ENCODE measurements around the gene GIMAP5. TPM values are rescaled to one million over a fixed set of nuclear protein-coding genes. Genes with fewer than 3 reads are reported as not detected.

Gene GIMAP5
- total RNA-seq, 3 donors from 2014 or later, result 3.1 to 10.3 (median 9.3) TPM

DNA sequence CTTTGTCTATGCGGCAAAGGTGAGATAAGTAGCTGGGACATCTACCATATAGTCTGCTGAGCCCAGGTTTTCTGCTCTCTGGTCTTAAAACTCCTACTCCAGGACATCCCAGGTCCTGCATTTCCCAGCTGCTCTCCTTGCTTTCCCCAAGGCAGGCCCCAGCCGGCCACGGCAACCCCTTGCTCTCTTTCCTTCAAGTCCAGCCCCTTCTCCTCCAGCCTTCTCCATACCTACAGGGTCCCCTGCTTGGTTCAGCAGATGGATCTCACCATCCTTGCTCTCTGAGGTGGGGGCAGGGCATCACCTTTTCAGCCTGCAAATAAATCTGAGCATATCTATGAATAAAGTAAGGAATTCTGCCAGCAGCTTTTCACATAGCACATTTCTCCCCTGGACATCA is 8.7 kb downstream of the GIMAP5 start:
- no peak for ATAC-seq
- no peaks in the 10 kb centered on the region for H3K9me3 ChIP-seq
- no peak overlapping the region for H3K4me3 ChIP-seq
- H3K4me1 ChIP-seq (ENCODE audit: low read depth), result no peaks in the 10 kb centered on the region
- TF ChIP-seq, protein P1, sequence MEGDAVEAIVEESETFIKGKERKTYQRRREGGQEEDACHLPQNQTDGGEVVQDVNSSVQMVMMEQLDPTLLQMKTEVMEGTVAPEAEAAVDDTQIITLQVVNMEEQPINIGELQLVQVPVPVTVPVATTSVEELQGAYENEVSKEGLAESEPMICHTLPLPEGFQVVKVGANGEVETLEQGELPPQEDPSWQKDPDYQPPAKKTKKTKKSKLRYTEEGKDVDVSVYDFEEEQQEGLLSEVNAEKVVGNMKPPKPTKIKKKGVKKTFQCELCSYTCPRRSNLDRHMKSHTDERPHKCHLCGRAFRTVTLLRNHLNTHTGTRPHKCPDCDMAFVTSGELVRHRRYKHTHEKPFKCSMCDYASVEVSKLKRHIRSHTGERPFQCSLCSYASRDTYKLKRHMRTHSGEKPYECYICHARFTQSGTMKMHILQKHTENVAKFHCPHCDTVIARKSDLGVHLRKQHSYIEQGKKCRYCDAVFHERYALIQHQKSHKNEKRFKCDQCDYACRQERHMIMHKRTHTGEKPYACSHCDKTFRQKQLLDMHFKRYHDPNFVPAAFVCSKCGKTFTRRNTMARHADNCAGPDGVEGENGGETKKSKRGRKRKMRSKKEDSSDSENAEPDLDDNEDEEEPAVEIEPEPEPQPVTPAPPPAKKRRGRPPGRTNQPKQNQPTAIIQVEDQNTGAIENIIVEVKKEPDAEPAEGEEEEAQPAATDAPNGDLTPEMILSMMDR (IDR thresholded peaks at IDR 0.05), result no peak
- intact Hi-C loops (cut with DNase I, micrococcal nuclease), result no loop called here
- no peak for DNase-seq
- no peaks in the 10 kb centered on the region for H3K36me3 ChIP-seq (ENCODE audit: low read depth)

DNA sequence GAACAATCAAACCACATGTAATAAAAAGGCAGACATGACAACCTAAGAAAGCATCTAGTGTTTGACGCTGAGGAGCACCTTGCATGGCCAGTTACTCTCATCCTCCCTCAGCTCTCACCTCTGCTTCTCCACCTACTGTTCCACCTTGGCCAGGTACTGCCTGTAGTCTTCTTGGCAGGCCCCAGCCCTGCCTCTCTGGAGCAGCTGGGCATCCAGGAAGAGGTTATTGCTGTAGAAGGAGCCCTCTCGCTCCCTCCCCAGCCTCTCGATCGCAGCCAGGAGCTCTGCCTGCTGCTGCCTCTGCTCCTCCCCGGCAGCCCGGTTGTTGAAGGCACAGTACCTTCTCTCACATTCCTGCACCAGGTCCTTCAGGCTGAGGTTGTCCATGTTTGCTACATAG is 9.7 kb downstream of the GIMAP5 start:
- no peaks in the 10 kb centered on the region for H3K9me3 ChIP-seq
- DNase-seq, result no peak
- H3K4me3 ChIP-seq, result no peak overlapping the region
- no peaks in the 10 kb centered on the region for H3K36me3 ChIP-seq (ENCODE audit: low read depth)
- no peaks in the 10 kb centered on the region for H3K4me1 ChIP-seq (ENCODE audit: low read depth)
- intact Hi-C loops (cut with DNase I, micrococcal nuclease), result no loop called here
- TF ChIP-seq, protein P1 (IDR thresholded peaks at IDR 0.05), result no peak
- no peak for ATAC-seq

DNA sequence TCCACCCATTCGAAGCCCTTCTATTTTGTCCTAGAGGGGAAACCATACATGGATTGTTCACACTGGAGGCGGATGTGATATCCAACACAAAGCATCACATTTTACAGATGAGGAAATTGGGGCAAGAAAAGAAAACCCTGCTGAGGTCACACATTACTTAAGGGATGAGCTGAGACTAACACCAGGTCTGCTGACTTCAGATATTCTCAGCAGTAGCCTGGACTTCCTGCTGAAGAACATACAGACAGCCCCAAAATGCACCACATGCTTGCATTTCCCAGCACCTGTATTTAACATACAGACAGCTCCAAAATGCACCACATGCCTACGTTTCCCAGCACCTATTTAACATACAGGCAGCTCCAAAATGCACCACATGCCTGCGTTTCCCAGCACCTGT is 11.2 kb downstream of the GIMAP5 start:
- Histone ChIP-seq H3K4me3 (no peak overlapping the region), H3K36me3 (ENCODE audit: low read depth) (no peaks in the 10 kb centered on the region), H3K9me3 (no peaks in the 10 kb centered on the region), H3K4me1 (ENCODE audit: low read depth) (no peaks in the 10 kb centered on the region)
- TF ChIP-seq, protein P1 (IDR thresholded peaks at IDR 0.05), result no peak
- peak; percentile 47 for ATAC-seq
- intact Hi-C loops (cut with DNase I, micrococcal nuclease), result no loop called here
- DNase-seq, result no peak

DNA sequence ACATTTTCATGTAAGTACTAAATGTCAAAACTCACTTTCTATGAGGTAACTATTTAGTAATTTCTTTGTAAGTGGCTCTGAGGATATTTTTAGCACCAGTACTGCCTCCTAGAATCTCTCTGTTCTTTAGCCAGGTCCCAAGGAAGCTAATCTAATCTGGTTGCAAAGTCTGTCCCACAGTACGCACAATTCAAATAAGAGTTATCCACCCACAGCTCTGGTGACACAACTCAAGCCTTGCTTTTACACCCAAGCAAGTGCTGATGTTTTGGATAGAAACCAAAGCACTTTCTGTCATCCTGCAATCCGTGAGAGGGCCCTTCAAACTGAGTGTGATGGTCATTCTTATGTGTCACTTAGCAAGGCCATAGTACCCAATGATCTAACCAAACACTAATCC is 14.5 kb downstream of the GIMAP5 start:
- Histone ChIP-seq H3K36me3 (ENCODE audit: low read depth) (no peaks in the 10 kb centered on the region), H3K4me1 (ENCODE audit: low read depth) (no peaks in the 10 kb centered on the region), H3K4me3 (no peak overlapping the region), H3K9me3 (no peaks in the 10 kb centered on the region)
- intact Hi-C loops (cut with DNase I, micrococcal nuclease), result loop anchor here in 1 of 2 donors (5.0 kb wide), 1 partner anchor 304 kb away; no protein-coding TSS in a partner anchor
- no peak for DNase-seq
- ATAC-seq, result no peak
- TF ChIP-seq, protein P1 (IDR thresholded peaks at IDR 0.05), result no peak

DNA sequence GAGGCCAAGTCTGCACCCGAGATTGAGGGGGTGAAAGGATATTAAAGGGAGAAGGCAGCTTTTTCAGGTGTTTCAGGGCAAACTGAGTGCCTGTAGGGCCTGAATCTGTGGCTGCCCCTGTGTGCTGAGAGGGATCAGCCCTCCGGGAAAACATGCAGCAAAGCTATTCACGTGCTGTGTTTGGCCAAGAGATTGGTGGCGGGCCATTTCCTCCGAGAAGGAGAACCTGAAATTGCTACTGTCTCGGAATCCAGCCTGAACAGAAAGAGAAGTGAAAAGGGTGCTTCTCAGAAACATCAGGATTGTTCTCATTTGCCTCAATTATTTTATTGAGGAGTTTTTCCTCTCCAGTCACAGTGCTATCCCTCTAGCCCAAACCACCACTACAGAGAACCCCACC is 16.0 kb downstream of the GIMAP5 start:
- intact Hi-C loops (cut with DNase I, micrococcal nuclease), result loop anchor here in 1 of 2 donors (5.0 kb wide), 1 partner anchor 306 kb away; no protein-coding TSS in a partner anchor
- Histone ChIP-seq H3K4me1 (ENCODE audit: low read depth) (no peaks in the 10 kb centered on the region), H3K36me3 (ENCODE audit: low read depth) (no peaks in the 10 kb centered on the region), H3K4me3 (no peak overlapping the region), H3K9me3 (no peaks in the 10 kb centered on the region)
- no peak for ATAC-seq
- peak in 1 of 3 donors; percentile 29 for DNase-seq
- TF ChIP-seq, protein P1 (IDR thresholded peaks at IDR 0.05), result no peak

Data from mucosa of descending colon (tissue), 3 donors.